Stomach (tissue), 9 donors: ENCODE data around the gene CAMK2G. TPM values are rescaled to one million over a fixed set of nuclear protein-coding genes. Genes with fewer than 3 reads are reported as not detected.

Experiments
- DNase-seq, 2 donors: peaks; one replicate each; pipeline versions ENCODE4 v3.0.0 to v3.0.0-alpha.2; 2013 to 2019
- H3K27ac ChIP-seq, 5 donors: fragments of 200-600 bp in 4 of 5; sonication (generic) in 4 of 5; one replicate each; pipeline ENCODE4 v1.5.1; 2013 to 2019; ENCODE audit warnings: mild to moderate bottlenecking in 1 of 5, moderate library complexity in 1 of 5
- H3K27me3 ChIP-seq, 3 donors: fragments of 200-600 bp; sonication (generic); one replicate each; pipeline ENCODE4 v1.5.1; 2017 to 2019; ENCODE audit warnings: mixed run types in 1 of 3
- H3K36me3 ChIP-seq, 4 donors: fragments of 200-600 bp; sonication (generic); 1 replicate in 3 of 4; 2 replicates in 1 of 4; pipeline ENCODE4 v1.5.1; 2016 to 2019
- H3K4me1 ChIP-seq, 4 donors: fragments of 200-600 bp; sonication (generic); one replicate each; pipeline ENCODE4 v1.5.1; 2016 to 2019
- H3K4me3 ChIP-seq, 4 donors: fragments of 200-600 bp; sonication (generic) in 3 of 4; one replicate each; pipeline ENCODE4 v1.5.1; 2016 to 2019; ENCODE audit warnings: mild to moderate bottlenecking in 1 of 4
- H3K9me3 ChIP-seq, 4 donors: fragments of 200-600 bp; sonication (generic); one replicate each; pipeline ENCODE4 v1.5.1; 2016 to 2019
- CTCF ChIP-seq, 7 experiments: fragments of 450-650 bp in 4 of 7; fragments of 200-600 bp in 3 of 7; sonication (generic) in 3 of 7; IDR thresholded peaks; one replicate each; pipeline ENCODE4 v1.5.1; 2016 to 2019; ENCODE audit warnings: antibody characterized with exemption in 7 of 7, control low read depth in 2 of 7, mild to moderate bottlenecking in 1 of 7
- EP300 ChIP-seq: sonication (generic); formaldehyde crosslinking; IDR thresholded peaks from one replicate; pipeline ENCODE4 v1.6.1; 2017; ENCODE audit warnings: antibody characterized with exemption
- POLR2A ChIP-seq, 4 donors: fragments of 450-650 bp; IDR thresholded peaks; one replicate each; pipeline ENCODE4 v1.6.1; 2016; ENCODE audit warnings: antibody characterized with exemption in 4 of 4, control low read depth in 2 of 4, mild to moderate bottlenecking in 1 of 4, moderate library complexity in 1 of 4
- POLR2AphosphoS5 ChIP-seq, 3 donors: sonication (generic); formaldehyde crosslinking; IDR thresholded peaks; one replicate each; pipeline ENCODE4 v1.6.1; 2016; ENCODE audit warnings: antibody characterized with exemption in 3 of 3
- WGBS, 5 donors: extraction: QIAGEN DNeasy Blood & Tissue Kit in 3 of 5; methylation state at CpG; one replicate each; pipeline versions ENCODE4 v1.1.5 to v1.1.7; 2013 to 2018; 5-methylcytosine and 5-hydroxymethylcytosine counted together
- intact Hi-C: fragments of 100-400 bp; cut with DNase I; formaldehyde crosslinking; loops from one replicate; pipeline ENCODE4 v1.15.1; 2023; ENCODE audit warnings: low total_unique reads
- polyA plus RNA-seq, 3 donors: library from polyadenylated mRNA; stranded (reverse); fragments of 200-250 nt; gene quantifications; one replicate each; pipeline ENCODE4 v1.2.3, GENCODE V29; 2013
- total RNA-seq, 5 donors: library from RNA; depleted of rRNA; stranded (reverse); fragments of >200 nt; gene quantifications; one replicate each; pipeline versions ENCODE4 v1.1.0 to v1.2.3, GENCODE V29; 2014 to 2016
- donor health status: healthy with polysubstance abuse.
- donor health status: Bipolar disorder and iron deficiency.
- donor health status: healthy.

Gene CAMK2G
- total and polyA plus RNA-seq, 8 donors = 7.5 to 93.3 (median 29.6) TPM

- no peak for DNase-seq
- WGBS, 5 donors = 13 to 26% (median 17%) methylated on average over 9 to 14 of the region's 14 CpGs
- peaks cover 26 to 67% (median 41%) of the 10 kb centered on the region in 4 donors for H3K4me1 ChIP-seq
- peaks cover 0 to 30% (median 20%) of the 10 kb centered on the region in 3 donors for H3K27me3 ChIP-seq
- intact Hi-C loops = no loop called here
- no peak for TF ChIP-seq CTCF (IDR thresholded peaks at IDR 0.05)
- no peak for TF ChIP-seq POLR2AphosphoS5 (IDR thresholded peaks at IDR 0.05)
- TF ChIP-seq EP300 = no peak
- TF ChIP-seq POLR2A (IDR thresholded peaks at IDR 0.05) = no peak
- H3K4me3 ChIP-seq = peak overlapping the region; percentile 55 to 70 (median 66)
- peak overlapping the region; percentile 44 to 85 (median 81) for H3K27ac ChIP-seq
- peaks cover 0 to 16% (median 3%) of the 10 kb centered on the region in 4 donors for H3K36me3 ChIP-seq
- H3K9me3 ChIP-seq = no peaks in the 10 kb centered on the region
Measured at GRCh38 chr10:73911553-73912004, 37.2 kb upstream of the CAMK2G start.

GRCh38 chr10:73910764-73911552, 36.6 kb upstream of the CAMK2G start, which contains the start of gene PLAU:
PLAU (plus strand) TSS chr10:73911132; CDS start chr10:73911556, 424 bp downstream.
- Histone ChIP-seq H3K9me3 (no peaks in the 10 kb centered on the region), H3K4me1 (peaks cover 26 to 70% (median 44%) of the 10 kb centered on the region in 4 donors), H3K27ac (peak within 1 kb of the TSS; percentile 44 to 85 (median 81)), H3K36me3 (peaks cover 0 to 10% (median 3%) of the 10 kb centered on the region in 4 donors), H3K4me3 (peak within 1 kb of the TSS; percentile 55 to 70 (median 66)), H3K27me3 (peaks cover 0 to 31% (median 20%) of the 10 kb centered on the region in 3 donors)
- intact Hi-C loops = no loop called here
- DNase-seq = peak; percentile 44 to 73
- TF ChIP-seq POLR2AphosphoS5 (IDR thresholded peaks at IDR 0.05) (no peak), EP300 (no peak), POLR2A (IDR thresholded peaks at IDR 0.05) (no peak), CTCF (IDR thresholded peaks at IDR 0.05) (no peak)
- WGBS, 5 donors = 1 to 4% (median 1%) methylated on average over 14 to 74 of the region's 74 CpGs

GRCh38 chr10:73910401-73910763, 36.0 kb upstream of the CAMK2G start:
- H3K4me3 ChIP-seq = peak overlapping the region; percentile 55 to 70 (median 66)
- TF ChIP-seq CTCF (IDR thresholded peaks at IDR 0.05) (no peak), POLR2AphosphoS5 (IDR thresholded peaks at IDR 0.05) (no peak)
- H3K36me3 ChIP-seq = peaks cover 0 to 9% (median 2%) of the 10 kb centered on the region in 4 donors
- intact Hi-C loops = no loop called here
- peaks cover 26 to 72% (median 45%) of the 10 kb centered on the region in 4 donors for H3K4me1 ChIP-seq
- no peaks in the 10 kb centered on the region for H3K9me3 ChIP-seq
- DNase-seq = peak in 1 of 2 donors; percentile 33
- H3K27ac ChIP-seq = peak overlapping the region in 4 of 5 donors; percentile 73 to 85 (median 82)
- 11 to 36% (median 13%) methylated on average over 8 to 9 of the region's 9 CpGs for WGBS, 5 donors
- peaks cover 0 to 31% (median 20%) of the 10 kb centered on the region in 3 donors for H3K27me3 ChIP-seq

- H3K4me3 ChIP-seq = no peak overlapping the region
Measured at GRCh38 chr10:73909540-73910115, 35.3 kb upstream of the CAMK2G start.

More at GRCh38 chr10:73909540-73910115, 35.3 kb upstream of the CAMK2G start:
- WGBS, 5 donors = 67 to 78% (median 76%) methylated on average over 4 of the region's 4 CpGs
- no peak for DNase-seq
- H3K4me1 ChIP-seq = peaks cover 23 to 67% (median 45%) of the 10 kb centered on the region in 4 donors
- TF ChIP-seq POLR2AphosphoS5 (IDR thresholded peaks at IDR 0.05) (no peak), CTCF (IDR thresholded peaks at IDR 0.05) (no peak), POLR2A (IDR thresholded peaks at IDR 0.05) (no peak), EP300 (no peak)
- intact Hi-C loops = no loop called here
- peaks cover 0 to 31% (median 20%) of the 10 kb centered on the region in 3 donors for H3K27me3 ChIP-seq
- H3K36me3 ChIP-seq = peaks cover 0 to 5% (median 0%) of the 10 kb centered on the region in 4 donors
- H3K9me3 ChIP-seq = no peaks in the 10 kb centered on the region
- H3K27ac ChIP-seq = peak overlapping the region; percentile 57 to 84 (median 82)
